Measurements from ENCODE around the gene AHI1. TPM values are rescaled to one million over a fixed set of nuclear protein-coding genes. Genes with fewer than 3 reads are reported as not detected.
A peak's percentile ranks its signal among the peaks of the same experiment; 100 is the strongest.

AHI1 gene
- total and polyA plus RNA-seq, 2 of the 13 experiments (the other 11 are each of a cell fraction or from before 2014, with no cell fraction given) = 7.2 to 18.6 TPM

DNA sequence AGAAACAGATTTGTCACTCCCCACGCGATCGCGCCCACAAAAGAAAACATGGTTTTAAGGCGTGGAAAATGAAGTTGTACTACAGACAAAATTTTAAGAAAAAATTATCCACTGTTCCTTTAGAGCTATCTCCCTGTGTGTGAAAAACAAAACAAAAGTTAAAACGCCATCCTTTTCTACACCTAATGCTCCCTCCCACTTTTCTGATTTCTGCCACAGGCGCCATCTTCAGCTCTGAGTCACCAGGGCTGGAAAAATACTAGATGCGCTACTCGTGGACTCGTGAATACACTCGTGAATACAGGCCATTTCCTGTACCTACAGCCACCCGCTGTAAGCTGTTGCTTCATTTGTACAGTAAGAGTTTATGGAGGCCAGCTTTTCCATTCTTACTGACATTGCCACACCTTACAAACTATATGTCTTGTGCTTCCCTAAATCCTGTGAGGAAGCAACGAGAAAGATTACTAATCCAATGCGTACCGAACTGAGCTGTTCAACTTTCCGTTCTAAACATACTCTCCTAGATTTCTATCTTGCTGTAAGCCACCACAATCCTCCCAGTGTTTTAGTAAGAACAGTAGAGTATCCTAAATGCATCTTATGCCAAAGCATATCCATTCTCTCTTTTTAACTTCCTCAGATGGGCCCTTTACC is 773 bp upstream of the AHI1 start:
- 9% methylated on average over 16 of the region's 16 CpGs for WGBS (ENCODE audit: low lambda C conversion rate)
- intact Hi-C loops (cut with micrococcal nuclease; ENCODE audit: unreplicated experiment) = loop anchor here (5.0 kb wide), 1 partner anchor 46 kb away; no protein-coding TSS in a partner anchor
- H3K36me3 ChIP-seq (replicated peaks in 1 of 2; ENCODE audit: control insufficient read depth in 1 of 2, insufficient read depth in 2 of 2, low read length in 2 of 2) = no peaks in the 10 kb centered on the region; a peak in 1 of 5 replicates
- peak; percentile 84 for DNase-seq (ENCODE audit: low spot score)
- peaks cover 18% of the 10 kb centered on the region for H3K4me1 ChIP-seq (ENCODE audit: insufficient read depth, low read length)
- BruUV-seq (replicated peaks) = TSS peak; percentile 79
- H3K9ac ChIP-seq (ENCODE audit: insufficient read depth, low read depth, low read length) = peak overlapping the region; percentile 97
- peak overlapping the region; percentile 78 to 92 (median 89) for H3K4me3 ChIP-seq (replicated peaks in 1 of 3; ENCODE audit: insufficient read depth in 1 of 3, low read depth in 2 of 3, low read length in 3 of 3)
- H3K4me2 ChIP-seq (ENCODE audit: low read depth, low read length) = peak overlapping the region; percentile 76
- H3K27ac ChIP-seq (ENCODE audit: extremely low read length, insufficient read depth, low read length) = peak overlapping the region; percentile 94
- in situ Hi-C loops (cut with HindIII; ENCODE audit: extremely low pct_ligation_motif_present, low pct_unique_long_range_greater_than_20kb) = no loop called here
- ATAC-seq = peak; percentile 72
- POLR2A ChIA-PET = interaction anchor here (0.9 to 2.5 kb wide), 4 partner anchors 10 to 791 kb away, joined by 3 to 54 read pairs (median 5); partner anchors contain the start of gene BCLAF1
- peaks cover 3% of the 10 kb centered on the region for H3K79me2 ChIP-seq (ENCODE audit: insufficient read depth, low read length)
- peak overlapping the region; percentile 95 for H2AFZ ChIP-seq (ENCODE audit: low read length)
- no peaks in the 10 kb centered on the region for H4K20me1 ChIP-seq (ENCODE audit: insufficient read depth, low read length)
- FAIRE-seq = peak; percentile 32
- H3K9me3 ChIP-seq (ENCODE audit: low read length) = no peaks in the 10 kb centered on the region
- H3K27me3 ChIP-seq (ENCODE audit: control insufficient read depth in 1 of 2, insufficient read depth in 2 of 2, low read length in 2 of 2) = no peaks in the 10 kb centered on the region; a peak in 1 of 5 replicates
- CTCF ChIA-PET (ENCODE audit: low intra/inter-chr PET ratio, low total read pairs) = no interaction called here
- TF ChIP-seq ZFYVE20 (CRISPR knock-in tag; IDR thresholded peaks at IDR 0.05; ENCODE audit: borderline replicate concordance, low read depth) = no peak
- TF ChIP-seq HNRNPK (IDR thresholded peaks at IDR 0.05; ENCODE audit: low read depth, low read length, poor library complexity, severe bottlenecking) = no peak
- TF ChIP-seq ADNP (CRISPR knock-in tag; IDR thresholded peaks at IDR 0.05) = no peak
- no peak for TF ChIP-seq ZNF569 (CRISPR knock-in tag; IDR thresholded peaks at IDR 0.05; ENCODE audit: borderline replicate concordance)
- TF ChIP-seq ASH2L (IDR thresholded peaks at IDR 0.05; ENCODE audit: insufficient read length, low read depth, low read length) = peak; percentile 59
- TF ChIP-seq MBNL3 (CRISPR knock-in tag; conservative IDR thresholded peaks at IDR 0.05) = no peak
- TF ChIP-seq E2F2 (CRISPR knock-in tag; IDR thresholded peaks at IDR 0.05; ENCODE audit: borderline replicate concordance) = no peak
- TF ChIP-seq, protein P1, sequence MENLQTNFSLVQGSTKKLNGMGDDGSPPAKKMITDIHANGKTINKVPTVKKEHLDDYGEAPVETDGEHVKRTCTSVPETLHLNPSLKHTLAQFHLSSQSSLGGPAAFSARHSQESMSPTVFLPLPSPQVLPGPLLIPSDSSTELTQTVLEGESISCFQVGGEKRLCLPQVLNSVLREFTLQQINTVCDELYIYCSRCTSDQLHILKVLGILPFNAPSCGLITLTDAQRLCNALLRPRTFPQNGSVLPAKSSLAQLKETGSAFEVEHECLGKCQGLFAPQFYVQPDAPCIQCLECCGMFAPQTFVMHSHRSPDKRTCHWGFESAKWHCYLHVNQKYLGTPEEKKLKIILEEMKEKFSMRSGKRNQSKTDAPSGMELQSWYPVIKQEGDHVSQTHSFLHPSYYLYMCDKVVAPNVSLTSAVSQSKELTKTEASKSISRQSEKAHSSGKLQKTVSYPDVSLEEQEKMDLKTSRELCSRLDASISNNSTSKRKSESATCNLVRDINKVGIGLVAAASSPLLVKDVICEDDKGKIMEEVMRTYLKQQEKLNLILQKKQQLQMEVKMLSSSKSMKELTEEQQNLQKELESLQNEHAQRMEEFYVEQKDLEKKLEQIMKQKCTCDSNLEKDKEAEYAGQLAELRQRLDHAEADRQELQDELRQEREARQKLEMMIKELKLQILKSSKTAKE (CRISPR knock-in tag; IDR thresholded peaks at IDR 0.05; ENCODE audit: borderline replicate concordance) = no peak
- no peak for TF ChIP-seq GFI1 (CRISPR knock-in tag; IDR thresholded peaks at IDR 0.05; ENCODE audit: borderline replicate concordance)
- no peak for TF ChIP-seq HDAC1 (CRISPR knock-in tag; IDR thresholded peaks at IDR 0.05)
- TF ChIP-seq ZNF713 (CRISPR knock-in tag; IDR thresholded peaks at IDR 0.05) = no peak
- no peak for TF ChIP-seq PHF20 (CRISPR knock-in tag; IDR thresholded peaks at IDR 0.05)
- TF ChIP-seq ZNF574 (CRISPR knock-in tag; IDR thresholded peaks at IDR 0.05) = no peak
- TF ChIP-seq PHF5A (CRISPR knock-in tag; IDR thresholded peaks at IDR 0.05; ENCODE audit: low read depth, unreplicated experiment) = no peak
- TF ChIP-seq, protein P2, sequence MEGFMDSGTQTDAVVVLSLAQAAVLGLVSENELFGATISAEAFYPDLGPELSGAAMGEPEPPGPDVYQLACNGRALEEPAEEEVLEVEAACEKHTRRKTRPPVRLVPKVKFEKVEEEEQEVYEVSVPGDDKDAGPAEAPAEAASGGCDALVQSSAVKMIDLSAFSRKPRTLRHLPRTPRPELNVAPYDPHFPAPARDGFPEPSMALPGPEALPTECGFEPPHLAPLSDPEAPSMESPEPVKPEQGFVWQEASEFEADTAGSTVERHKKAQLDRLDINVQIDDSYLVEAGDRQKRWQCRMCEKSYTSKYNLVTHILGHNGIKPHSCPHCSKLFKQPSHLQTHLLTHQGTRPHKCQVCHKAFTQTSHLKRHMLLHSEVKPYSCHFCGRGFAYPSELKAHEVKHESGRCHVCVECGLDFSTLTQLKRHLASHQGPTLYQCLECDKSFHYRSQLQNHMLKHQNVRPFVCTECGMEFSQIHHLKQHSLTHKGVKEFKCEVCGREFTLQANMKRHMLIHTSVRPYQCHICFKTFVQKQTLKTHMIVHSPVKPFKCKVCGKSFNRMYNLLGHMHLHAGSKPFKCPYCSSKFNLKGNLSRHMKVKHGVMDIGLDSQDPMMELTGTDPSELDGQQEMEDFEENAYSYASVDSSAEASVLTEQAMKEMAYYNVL (CRISPR knock-in tag; IDR thresholded peaks at IDR 0.05; ENCODE audit: borderline replicate concordance) = no peak
